Measurements from ENCODE around the gene GNAS. TPM values are rescaled to one million over a fixed set of nuclear protein-coding genes. Genes with fewer than 3 reads are reported as not detected.
"Not testable (repeated sequence)": the region's sequence is repeated elsewhere in the genome, so short reads cannot be mapped to it uniquely, and the experiment has no call there.

GNAS gene
- total RNA-seq, 1 donor from 2014 or later, result 1,103 TPM

GRCh38 chr20:58911970-58912369 is 59.5 kb downstream of the GNAS start:
- DNase-seq (ENCODE audit: extremely low read depth, low read depth, low spot score), result no peak

DNA sequence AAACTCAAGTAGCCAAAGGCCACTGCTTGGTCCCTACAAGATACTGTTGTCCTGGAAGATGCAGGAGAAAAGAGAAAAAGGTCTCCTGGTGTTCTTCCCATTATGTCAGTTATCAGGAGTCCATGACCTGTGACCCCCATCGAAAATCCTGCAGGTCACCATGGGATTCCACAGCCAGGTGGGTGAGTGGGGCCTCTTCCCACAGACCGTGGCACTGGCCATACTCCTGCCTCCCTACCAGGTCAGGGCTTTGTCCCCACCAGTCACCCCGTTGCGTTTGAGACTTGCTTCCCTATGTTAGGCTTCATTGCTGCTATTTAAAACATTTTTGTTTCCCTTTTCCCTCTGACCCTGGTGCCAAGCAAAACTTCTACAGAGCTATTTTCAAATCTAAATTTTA is 60.6 kb downstream of the GNAS start:
- DNase-seq (ENCODE audit: extremely low read depth, low read depth, low spot score), result no peak

- DNase-seq (ENCODE audit: extremely low read depth, low read depth, low spot score), result no peak
Measured at GRCh38 chr20:58918621-58919020, 66.1 kb downstream of the GNAS start.

GRCh38 chr20:58921564-58921963 is 69.0 kb downstream of the GNAS start:
- no peak for DNase-seq (ENCODE audit: extremely low read depth, low read depth, low spot score)

DNA sequence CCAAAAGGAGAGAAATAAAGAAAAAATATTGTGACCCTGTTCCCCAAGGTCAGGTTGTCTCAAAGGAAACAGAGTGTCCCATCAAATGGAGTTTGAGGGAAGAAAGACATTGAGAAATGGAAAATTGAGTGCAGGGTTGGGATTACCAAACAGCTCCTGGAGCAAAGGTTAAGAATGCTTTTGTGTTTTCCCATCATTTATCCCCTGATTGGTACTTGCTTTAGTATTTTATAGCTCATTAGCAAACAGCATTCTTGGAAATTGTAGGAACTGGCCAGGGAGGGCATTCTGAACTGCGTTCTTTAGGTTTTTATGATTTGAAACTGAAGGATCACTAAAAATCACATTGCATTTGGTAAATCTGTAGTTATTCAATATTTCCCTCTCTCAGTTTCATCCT is 69.5 kb downstream of the GNAS start:
- no peak for DNase-seq (ENCODE audit: extremely low read depth, low read depth, low spot score)

DNA sequence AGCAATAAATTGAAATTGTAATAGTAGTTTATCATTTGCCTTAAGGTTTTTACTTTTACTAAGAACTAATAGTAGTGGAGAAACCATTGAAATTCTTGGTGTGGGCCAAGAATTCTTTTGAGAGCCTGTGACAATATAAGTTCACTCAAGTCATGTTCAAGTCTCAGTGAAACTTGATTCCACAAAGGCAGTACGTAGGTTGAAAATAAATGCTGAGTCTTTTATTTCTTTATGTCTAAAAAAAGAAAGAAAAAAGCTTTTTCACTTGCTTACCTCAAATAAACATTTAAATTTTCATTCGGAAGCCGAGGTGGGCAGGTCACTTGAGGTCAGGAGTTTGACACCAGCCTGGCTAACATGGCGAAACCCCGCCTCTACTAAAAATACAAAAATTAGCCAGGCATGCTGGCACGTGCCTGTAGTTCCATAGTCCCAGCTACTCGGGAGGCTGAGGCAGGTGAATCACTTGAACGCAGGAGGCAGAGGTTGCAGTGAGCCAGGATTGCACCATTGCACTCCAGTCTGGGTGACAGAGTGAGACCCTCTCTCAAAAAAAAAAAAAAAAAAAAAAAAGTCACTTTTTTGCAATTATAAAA is 70.7 kb downstream of the GNAS start:
- DNase-seq (ENCODE audit: extremely low read depth, low read depth, low spot score), result no peak

DNA sequence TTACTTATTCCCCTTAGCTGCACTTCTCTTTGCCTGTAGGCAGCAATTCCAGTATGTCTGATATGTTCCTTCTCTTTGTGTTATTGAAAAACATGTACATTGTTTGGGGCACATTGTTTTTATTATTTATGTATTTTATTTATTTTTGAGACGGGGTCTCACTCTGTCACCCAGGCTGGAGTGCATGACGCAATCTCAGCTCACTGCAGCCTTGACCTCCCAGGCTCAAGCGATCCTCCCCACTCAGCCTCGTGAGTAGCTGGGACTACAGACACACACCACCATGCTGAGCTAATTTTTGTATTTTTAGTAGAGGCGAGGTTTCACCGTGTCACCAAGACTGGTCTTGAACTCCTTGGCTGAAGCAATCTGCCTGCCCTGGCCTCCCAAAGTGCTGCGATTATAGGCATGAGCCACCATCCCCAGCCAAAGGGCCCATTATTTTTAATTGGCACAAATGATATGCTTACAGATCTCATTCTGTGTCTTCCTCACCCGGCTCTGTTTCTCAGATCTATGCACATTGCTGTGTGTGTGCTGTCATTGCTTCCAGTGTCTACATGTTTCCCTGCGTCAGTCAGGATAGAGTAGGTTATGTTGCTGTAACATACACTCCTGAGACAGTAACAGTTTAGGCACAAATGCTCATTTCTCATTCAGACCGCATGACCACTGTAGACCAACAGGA is 74.4 kb downstream of the GNAS start:
- no peak for DNase-seq (ENCODE audit: extremely low read depth, low read depth, low spot score)

DNA sequence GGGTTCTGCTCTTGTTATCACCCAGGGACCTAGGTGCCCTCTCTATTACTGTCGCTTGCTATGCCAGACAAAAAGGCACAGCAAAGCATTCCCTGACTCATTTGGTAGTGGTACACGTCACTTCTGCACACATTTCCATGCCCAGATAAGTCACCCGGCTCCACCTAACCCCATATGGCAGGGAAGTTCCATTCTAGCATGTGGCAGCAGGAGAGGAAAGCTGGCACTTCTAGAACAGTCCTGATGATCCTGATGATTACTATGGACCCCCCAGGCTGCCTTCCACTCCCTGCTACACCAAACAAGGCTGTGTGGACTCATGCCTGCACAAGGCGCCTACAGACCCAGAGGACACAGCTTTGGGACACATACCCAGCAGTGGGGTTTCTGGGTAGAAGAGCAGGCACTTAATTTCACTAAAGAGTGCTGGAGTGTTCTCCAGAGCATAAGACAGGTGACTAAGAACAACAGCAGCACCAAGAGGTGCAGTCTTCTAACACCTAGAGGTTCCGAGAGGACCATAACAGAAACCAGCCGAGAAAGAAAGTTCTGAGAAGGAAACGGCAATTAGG is 75.1 kb downstream of the GNAS start:
- DNase-seq (ENCODE audit: extremely low read depth, low read depth, low spot score), result no peak

DNA sequence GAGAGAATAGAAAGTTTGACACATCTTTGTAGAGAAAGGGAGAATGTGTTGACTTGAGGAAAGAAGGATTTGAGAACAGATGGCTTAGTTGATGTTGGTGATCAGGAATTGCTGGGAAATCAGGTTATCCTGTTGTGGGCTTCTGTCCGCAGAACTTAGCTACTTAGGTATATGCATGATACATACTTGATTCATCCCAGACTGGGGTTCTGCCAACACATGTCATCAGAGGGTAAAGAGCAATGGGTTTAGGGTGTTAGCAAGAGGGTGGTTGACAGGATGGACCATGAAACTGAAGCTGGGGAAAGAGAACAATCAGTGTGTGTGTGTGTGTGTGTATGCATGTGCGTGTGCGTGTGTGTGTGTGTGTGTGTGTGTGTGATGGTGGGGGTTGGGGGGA is 78.0 kb downstream of the GNAS start:
- no peak for DNase-seq (ENCODE audit: extremely low read depth, low read depth, low spot score)

- DNase-seq (ENCODE audit: extremely low read depth, low read depth, low spot score), result no peak
Measured at GRCh38 chr20:58932170-58932569, 79.7 kb downstream of the GNAS start.

GRCh38 chr20:58938078-58938477 is 85.6 kb downstream of the GNAS start:
- DNase-seq (ENCODE audit: extremely low read depth, low read depth, low spot score), result no peak

- no peak for DNase-seq (ENCODE audit: extremely low read depth, low read depth, low spot score)
Measured at GRCh38 chr20:58938541-58938940, 86.0 kb downstream of the GNAS start.

- DNase-seq (ENCODE audit: extremely low read depth, low read depth, low spot score), result no peak
Measured at GRCh38 chr20:58941471-58941870, 89.0 kb downstream of the GNAS start.

- no peak for DNase-seq (ENCODE audit: extremely low read depth, low read depth, low spot score)
Measured at GRCh38 chr20:58942549-58942948, 90.0 kb downstream of the GNAS start.

DNA sequence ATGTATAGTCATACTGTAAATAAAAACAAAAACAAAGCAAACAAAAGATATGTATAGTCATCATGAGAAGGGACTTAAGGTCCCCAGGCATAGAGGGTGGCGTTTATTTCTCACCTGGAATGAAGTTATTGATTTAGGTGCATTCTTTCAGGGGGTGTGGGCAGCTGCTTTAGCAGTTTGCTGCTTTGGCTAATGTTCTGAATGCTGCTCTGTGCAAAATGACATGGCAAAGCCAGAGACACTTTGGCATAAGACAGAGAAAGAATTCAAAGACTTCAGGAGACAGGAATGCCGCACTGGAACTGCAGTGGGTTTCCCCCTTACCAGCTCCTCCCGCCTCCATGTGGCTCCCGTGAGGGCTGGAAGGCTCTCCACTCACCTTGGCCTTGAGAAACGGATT is 92.1 kb downstream of the GNAS start:
- no peak for DNase-seq (ENCODE audit: extremely low read depth, low read depth, low spot score)

GRCh38 chr20:58945965-58946631 is 93.6 kb downstream of the GNAS start:
- DNase-seq (ENCODE audit: extremely low read depth, low read depth, low spot score), result no peak

GRCh38 chr20:58947797-58948388 is 95.4 kb downstream of the GNAS start:
- not testable (repeated sequence) for DNase-seq (ENCODE audit: extremely low read depth, low read depth, low spot score)

- no peak for DNase-seq (ENCODE audit: extremely low read depth, low read depth, low spot score)
Measured at GRCh38 chr20:58950603-58951002, 98.1 kb downstream of the GNAS start.

DNA sequence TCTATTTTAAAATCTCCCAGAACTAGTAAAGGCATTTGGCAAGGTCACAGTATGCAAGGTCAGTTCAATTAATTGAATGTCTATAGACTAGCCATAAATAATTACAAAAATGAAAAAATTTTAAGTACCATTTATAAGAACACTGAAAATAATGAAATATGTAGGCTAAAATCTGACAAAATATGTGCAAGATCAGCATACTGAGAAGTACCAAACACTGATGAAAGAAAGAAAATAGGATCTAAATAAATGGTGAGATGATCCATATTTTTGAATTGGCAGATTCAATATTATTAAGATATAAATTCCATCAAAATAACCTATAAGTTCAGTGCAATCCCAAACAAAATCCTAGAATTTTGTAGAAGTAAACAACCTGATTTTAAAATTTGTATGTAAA is 100.5 kb downstream of the GNAS start:
- no peak for DNase-seq (ENCODE audit: extremely low read depth, low read depth, low spot score)

GRCh38 chr20:58956078-58956477 is 103.6 kb downstream of the GNAS start:
- no peak for DNase-seq (ENCODE audit: extremely low read depth, low read depth, low spot score)

GRCh38 chr20:58959652-58960051 is 107.1 kb downstream of the GNAS start:
- no peak for DNase-seq (ENCODE audit: extremely low read depth, low read depth, low spot score)

Measured in glomerular endothelial cell (primary cell).